SHP77 treated with DMSO at 0.1 percent for 48 hours (cell line): ENCODE measurements around the gene TMEM108.
"Not testable (repeated sequence)": the region's sequence is repeated elsewhere in the genome, so short reads cannot be mapped to it uniquely, and the experiment has no call there.

Experiments used
- DNase-seq: peaks from one replicate; lab custom pipeline; 2025; lab: John Stamatoyannopoulos, UW

Gene TMEM108

DNA sequence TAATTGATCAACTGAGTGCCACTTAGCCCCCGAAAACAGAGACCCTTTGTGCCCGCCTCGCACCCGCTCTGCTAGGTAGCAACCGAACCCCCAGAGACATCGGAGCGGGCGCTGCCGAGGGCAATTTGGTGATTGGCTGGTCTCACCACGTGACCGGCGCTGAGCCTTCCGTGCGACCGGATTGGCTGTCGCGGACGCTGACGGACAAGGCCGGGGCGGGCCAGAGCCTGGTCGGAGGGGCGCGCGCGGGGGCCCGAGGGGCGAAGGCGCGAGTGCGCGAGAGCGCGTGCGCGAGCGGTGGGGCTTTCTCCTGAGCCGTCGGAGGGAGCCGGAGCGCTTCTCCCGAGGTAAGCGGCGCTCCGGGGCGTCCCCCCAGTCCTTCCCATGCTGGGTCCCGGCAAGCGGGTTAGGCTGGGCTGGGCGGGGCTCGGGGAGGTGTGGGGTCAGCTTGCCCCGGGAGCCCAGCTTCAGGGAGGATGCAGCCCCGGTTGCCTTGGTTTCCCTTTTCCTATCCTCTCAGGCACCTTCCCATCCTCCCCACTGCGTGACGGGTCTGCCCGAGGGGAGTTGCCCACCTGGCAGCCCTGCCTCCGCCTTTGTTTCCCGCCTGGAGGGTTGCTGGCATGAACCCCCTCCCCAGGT, at the start of gene TMEM108:
Gene TMEM108 (plus strand): TSS at position 303 of the 642 bp plus-strand sequence.
- DNase-seq = peak; percentile 47

DNA sequence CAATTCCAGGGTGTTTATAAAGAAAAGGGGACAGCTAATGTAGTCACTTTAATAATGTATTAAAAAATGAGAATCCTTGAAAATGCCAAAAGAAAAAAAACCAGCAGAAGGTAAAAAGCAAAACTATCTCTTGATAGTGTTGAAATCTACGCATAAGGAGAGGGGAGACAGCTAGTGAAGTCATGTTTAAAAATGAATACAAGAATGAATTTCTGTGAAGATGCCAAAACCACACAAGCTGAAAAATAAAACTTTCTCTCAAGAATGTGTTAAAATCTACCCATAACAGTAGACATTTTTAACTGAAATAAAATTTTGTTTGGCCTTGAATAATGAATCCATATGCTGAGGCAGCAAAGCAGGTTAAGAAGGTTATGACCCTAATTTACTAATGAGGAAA, 42.2 kb upstream of the TMEM108 start:
- DNase-seq = no peak

DNA sequence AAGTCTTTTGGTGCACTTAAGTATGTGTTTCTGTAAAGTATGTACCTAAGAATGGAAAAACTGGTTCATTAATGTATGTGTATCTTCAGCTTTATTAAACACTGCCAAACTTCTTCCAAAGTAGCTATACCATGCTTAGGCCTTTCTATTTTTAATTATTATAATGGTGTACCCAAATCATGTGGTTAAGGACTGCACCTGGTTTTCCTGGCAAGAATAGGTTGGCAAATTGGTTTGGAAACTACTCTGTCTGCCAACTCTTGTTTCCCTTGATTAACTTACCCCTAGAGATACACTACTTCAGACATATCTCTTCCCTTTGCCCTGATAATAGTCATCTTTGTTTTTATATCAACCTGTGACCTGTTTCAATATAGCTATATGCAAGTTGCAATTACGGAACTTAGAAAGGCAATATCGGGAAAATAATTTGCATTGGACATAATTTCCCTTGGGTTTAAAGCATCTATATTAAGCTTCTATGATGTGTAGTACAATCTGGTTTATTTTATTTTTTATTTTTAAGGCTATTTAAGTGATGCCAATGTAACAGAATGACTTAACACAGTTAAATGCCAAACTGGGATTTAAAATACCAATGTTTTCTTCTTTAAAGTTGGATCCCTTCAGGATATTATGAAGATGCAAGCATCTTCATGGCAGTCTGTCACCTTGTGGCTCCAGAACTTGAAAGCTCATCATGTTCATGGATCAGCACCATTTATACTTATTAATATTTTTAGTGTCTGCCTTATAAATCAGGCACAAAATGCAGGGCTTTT, 40.6 kb upstream of the TMEM108 start:
- no peak for DNase-seq

DNA sequence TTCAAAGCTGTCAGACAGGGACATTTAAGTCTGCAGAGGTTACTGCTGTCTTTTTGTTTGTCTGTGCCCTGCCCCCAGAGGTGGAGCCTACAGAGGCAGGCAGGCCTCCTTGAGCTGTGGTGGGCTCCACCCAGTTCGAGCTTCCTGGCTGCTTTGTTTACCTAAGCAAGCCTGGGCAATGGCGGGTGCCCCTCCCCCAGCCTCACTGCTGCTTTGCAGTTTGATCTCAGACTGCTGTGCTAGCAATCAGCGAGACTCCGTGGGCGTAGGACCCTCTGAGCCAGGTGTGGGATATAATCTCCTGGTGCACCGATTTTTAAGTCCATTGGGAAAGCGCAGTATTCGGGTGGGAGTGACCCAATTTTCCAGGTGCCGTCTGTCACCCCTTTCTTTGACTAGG, 33.2 kb upstream of the TMEM108 start:
- not testable (repeated sequence) for DNase-seq

DNA sequence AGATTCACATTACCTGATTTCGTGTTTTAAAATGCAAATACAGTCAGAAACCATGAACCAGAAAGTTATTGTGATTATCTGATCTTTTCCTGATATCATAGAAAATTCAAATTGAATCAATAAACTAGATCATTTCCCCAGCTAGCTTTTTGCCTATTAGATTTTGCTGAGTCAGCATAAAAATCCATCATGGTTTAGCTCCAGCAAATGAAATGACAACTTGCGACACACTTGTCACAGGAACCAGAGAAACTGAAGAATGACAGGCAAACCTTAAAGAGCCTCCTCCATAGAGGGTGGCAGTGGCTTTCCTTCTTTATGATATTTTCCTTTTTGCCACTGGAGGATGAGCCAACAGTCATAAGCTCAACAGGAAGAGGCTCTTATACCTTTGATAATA, 30.6 kb upstream of the TMEM108 start:
- no peak for DNase-seq

DNA sequence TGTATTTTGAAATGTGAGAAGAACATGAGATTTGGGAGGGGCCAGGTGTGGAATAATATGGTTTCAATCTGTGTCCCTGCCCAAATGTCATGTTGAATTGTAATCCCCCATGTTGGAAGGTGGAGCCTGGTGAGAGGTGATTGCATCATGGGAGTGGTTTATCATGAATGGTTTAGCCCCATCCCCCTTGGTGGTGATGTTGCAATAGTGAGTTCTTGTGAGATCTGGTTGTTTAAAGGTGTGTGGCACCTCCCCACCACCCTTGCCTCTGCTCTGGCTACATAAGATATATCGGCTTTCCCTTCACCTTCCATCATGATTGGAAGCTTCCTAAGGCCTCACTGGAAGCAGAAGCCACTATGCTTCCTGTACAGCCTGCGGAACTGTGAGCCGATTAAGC, 23.9 kb upstream of the TMEM108 start:
- no peak for DNase-seq

DNA sequence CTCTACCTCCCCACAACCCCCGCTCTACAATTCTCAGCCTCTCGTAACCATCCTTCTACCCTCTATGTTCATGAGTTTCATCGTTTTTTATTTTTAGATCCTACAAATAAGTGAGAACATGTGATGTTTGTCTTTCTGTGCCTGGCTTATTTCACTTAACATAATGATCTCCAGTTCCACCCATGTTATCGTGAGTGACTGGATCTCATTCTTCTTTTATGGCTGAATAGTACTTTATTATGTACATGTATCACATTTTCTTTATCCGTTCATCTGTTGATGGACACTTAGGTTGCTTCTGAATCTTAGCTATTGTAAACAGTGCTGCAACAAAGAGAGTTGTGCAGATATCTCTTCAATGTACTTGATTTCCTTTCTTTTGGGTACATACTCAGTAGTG, 22.6 kb upstream of the TMEM108 start:
- not testable (repeated sequence) for DNase-seq

DNA sequence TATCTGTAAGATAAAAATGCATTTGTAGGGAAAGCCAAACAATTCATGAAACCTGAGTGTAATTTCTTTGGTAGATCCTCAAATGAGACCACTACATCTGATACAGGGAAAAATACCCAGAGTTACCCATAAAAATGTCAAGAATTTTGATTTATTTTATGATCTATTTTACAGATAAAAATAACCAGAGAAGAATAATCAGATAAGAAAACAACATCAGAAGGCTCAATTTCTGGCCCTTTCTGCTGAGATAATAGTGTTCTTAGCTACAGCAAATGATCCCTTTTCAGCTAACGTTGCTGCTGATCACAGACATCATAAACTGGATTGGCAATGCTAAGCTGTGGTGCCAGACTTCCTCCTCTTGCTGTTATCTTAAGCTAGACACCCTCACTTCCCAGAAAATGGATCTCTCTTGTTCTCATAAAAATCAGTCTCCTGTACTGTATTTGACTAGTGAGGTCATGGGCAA, 21.3 kb upstream of the TMEM108 start:
- DNase-seq = no peak

DNA sequence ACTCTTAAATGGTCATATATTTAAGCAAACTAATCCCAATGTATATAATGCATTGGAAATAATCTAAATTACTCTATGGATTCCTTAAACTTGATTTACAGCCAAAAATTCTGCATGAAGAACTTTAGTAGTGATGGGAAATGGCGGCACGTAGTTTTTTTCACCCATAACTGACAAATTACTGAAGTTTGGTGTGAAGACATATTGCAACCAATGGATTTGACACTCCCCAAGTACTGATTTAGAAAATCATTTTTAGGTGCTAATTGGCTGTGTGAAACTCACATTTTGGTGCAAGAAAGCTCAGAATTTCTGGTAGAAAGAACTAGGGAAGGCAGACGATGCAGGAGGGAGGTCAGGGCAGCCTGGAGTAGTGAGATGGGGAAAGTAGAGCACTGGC, 19.3 kb upstream of the TMEM108 start:
- DNase-seq = no peak

DNA sequence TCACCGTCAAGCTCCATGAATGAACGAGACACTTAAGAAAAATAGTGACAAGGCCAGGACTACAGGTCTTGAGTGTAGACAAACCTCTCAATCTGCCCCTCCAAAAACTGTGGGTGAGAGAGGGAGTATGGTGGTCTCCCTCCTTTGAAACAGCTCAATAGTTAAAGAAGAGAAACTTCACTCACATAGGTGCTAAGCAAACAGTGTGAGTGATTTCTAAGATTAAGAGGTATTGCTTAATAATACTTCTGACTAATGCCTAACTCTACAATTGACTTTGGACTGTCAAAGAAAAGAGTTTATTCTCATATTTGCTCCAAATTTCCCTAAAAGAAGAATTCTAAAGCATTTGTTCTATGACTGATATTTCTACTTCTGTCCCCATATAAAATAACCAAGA, 17.0 kb upstream of the TMEM108 start:
- DNase-seq = no peak

DNA sequence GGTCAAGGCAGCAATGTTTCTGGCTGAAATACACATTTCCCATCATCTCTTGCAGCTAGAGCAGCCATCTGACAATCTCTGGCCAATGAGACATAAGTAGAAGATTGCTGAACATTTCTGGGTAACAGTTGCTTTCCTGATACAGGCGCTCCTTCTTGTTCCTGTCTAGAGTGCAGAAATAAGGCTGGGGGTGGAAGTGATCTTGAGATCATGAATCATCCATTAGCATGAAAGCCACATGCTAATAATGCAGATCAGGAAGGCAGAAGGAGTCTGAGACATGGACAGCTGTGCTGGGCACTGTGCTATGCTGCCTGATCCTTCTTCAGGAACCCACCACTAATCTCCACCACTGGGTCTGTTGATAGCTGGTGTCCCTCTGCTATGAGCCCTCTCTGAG, 14.8 kb upstream of the TMEM108 start:
- DNase-seq = no peak

DNA sequence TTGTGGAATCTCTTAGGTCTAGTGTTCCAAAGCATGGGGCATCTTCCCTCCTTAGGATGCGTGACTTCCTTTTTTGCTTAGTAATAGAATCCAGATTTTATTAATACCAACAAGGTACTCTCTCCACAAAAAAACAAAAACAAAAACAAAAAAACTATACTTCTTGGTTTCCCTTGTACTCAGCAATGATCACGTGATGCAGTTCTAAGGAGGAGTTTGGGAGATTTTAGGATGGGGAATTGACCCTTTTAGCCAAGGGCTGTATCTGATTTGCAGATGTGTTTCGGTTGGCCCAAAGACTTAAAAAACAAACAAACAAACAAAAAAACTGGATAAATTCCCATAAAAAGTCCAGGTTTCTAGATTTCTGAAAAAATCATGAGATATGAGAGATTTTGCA, 12.6 kb upstream of the TMEM108 start:
- no peak for DNase-seq

DNA sequence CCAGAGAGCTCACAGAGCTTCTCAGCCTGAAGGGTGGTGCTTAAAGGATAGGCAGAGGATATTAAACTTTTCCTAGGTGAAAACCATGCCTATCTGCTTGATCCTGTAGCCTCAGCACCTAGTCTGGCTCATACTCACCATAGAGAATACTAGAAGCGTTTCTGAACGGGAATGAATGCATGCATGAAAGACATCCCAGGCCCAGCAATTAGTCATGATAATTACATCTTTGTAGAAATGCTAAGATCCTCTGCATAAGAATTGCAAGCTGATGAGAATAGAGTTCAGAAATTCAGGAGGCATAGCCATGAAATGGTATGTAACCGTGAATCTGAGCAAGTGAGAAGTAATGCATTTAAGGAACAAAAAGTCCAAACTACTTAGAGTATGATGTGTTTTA, 5.9 kb upstream of the TMEM108 start:
- no peak for DNase-seq

DNA sequence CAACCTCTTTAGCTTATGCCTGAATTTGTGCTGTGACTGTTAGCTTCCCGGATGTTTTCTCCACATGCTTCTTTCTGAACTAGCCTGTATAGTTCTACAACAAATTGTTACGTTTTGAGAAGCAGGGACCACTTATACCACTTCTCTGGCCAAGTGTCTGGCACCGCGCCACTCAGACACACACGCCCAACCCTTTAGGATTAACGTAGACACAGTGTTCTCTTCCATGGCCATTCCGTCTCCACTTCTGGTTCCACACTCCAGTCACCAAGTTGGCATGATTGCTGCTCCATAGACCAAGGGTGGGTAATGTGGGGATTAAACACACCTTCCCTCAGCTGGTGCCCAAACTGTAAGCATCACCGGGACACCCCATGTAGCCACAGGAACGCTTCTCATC, 755 bp upstream of the TMEM108 start:
- no peak for DNase-seq

DNA sequence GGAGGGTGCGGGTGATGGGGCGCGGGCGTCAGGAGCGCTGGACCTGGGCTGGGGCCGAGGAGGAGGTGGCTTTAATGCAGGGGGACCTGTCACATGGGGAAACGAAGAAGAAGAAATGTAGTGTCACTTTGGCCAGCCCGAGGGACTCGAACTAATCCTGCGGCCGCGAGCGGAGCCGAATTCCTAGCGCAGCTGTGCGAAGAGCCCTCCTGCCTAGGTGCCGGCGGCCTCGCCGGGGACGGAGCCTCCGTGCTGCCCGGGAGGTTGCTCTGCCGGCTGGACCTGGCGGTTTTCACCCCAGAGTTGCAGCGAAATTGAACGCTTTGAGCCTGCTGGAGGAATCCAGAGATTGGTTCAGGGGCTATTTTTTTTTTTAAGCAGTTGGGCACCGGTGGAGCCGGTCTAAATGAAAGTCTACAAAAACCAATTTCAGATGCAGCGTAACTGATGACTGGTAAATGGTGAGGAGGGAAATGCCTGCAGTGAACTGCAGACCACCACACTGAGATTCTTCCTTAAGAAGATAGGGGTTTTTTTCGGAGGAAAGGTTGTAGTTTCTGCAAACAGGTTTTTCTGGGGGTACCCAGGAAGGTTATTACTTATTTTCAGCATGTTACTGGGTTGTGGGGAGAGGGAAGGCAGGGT, 662 bp downstream of the TMEM108 start:
- DNase-seq = no peak

DNA sequence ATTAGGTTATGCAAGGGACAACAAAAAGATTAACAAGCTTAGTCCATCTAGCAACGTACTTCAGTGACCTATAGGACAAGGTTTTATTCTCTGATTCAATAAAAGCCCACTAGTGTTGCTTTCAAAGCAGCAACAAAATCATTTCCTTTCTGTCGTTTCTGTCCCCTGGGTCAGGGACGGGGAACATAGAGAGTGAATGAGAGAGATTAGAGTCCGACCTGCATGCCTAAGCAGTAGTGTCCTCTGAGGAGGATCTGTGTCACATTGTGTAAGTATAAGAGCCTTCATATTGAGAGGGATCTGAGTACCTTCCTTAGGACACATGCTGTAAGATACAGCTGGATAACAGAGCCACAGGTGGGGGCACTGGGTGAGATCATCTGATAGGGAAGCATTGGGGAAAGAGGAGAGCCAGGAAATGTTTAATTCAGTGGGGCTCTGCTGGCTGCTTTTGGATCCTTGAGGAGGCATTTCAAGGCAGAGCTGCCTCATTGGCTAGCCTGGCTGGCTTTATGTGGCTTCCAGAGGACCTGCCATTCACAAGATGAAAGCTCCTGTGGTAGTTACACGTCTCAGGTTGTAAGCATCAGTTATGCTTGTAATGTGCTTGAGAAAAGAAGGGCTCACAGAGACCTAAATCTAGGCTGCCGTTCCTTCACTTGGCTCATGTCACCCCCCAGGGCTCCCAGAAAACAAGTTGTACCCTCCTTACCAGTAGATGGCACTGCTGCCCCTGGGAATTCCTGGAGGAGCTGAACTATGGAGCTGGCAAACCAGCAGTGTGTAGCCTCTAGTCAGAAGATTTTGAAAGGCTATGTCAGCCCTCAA, 2.7 kb downstream of the TMEM108 start:
- DNase-seq = peak; percentile 34

DNA sequence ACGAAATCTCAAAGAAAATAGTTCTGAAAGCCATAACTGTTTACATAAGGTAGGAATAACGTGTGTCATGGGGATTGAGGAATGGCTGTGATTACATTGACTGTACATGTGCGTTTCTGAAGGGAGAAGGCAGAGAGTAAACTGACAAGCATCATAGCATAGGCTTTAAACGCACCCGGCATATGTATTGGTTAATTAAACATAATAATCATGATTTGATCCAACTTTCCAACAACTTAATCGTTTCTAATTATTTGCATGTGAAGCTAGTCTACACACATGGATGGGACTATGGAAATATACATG, 3.3 kb downstream of the TMEM108 start:
- DNase-seq = no peak

DNA sequence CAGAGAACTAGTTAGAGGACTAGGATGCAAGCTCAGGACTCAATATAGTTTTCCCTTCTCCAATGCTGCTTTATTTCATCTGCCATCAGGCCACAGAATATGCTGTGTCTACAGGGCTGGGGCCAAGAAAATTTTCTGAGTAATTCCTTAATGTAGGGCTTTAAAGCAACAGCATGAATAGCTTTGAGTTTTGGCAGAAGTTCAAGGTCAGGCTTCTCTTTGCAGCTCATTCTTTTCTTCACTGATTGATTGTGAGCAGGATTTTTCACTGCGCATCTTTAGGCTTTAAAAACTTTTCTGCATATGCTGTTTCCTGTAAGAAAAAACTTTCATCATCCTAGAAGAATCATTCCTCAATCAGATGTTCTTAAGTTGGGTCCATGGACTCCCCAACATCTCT, 4.6 kb downstream of the TMEM108 start:
- DNase-seq = no peak

DNA sequence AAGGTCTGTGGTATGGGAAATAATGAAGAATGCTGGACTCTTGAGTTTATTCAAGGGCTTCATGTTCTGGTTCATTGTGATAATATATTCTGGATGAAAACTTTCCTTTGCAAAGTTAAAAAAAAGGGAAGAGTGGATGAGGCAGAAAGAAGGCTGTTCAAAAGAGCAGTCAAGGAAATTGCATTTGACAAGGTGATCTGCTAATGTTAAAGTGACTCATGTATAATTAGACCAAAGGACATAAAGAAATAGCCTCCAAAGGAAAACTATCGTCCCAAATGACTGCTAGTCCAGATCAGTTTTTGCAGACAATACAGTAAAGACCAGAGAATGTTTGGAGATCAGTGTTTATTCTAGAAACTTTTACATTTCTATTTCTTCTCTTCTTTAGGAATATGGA, 9.8 kb downstream of the TMEM108 start:
- DNase-seq = no peak

DNA sequence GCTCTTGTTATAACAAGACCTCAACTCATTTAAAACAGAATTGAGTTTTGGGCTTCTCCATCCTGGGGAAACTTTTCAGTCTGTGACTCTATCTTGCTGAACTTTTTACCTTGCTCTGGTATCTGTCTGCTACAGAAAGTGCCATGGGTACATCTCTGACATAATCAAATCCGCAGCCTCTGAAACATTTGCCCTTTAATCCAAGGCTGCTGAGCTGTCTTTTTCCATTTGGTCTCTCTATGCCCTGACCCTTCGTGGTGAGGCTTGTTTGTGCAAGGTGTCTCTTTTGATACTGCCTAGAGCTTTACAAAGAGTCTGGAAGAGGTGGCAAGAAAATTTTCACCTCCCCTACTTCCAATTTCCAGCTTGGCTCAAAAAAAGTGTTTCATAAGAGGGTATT, 11.3 kb downstream of the TMEM108 start:
- DNase-seq = no peak

DNA sequence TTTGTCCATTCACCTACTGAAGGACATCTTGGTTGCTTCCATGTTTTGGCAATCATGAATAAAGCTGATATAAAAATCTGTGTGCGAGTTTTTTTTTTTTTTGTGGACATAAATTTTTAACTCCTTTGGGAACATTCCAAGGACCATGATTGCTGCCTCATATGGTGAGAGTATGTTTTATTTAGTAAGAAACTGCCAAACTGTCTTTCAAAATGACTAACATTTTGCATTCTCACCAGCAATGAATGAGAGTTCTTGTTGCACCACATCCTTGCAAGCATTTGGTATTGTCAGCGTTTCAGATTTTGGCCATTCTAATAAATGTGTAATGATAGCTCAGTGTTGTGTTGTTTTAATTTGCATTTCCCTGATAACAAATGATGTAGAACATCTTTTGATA, 12.7 kb downstream of the TMEM108 start:
- no peak for DNase-seq

DNA sequence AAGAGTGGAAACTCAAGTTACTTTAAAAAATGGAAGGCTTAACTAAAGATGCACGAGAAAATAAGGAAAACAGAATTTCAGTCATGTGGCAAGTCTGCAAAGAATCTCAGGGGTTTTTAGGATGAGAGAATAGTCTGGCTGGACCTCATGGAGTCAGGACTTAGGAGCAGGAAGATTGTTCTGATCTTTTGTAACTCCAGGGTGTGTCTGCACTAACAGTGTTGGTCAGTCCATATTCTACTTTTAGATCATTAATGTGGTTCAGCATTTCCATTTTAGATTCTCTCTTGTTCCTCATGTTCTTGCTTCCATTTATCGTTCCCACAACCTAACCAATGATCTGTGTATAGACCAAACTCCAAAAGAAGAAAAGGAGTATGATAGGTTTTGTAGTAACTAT, 15.3 kb downstream of the TMEM108 start:
- DNase-seq = no peak

DNA sequence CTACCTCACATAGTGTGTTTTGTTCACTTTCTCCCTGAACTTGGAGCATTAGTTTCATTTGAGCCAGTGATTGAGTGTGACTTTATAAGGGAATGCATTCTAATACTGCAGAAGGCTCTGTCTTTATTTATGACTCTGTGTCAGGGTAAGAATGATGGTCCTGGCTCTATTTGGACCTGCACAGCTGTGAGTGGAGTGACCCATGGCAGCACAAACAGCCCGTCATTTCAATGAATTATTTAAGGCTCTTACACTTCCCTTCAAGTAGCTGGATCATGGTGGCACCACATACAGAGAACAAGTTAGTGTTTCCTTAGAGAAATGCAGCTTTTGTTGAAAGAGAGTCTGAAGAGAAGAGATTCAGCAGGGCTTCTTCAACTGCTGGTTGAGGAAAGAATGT, 16.4 kb downstream of the TMEM108 start:
- no peak for DNase-seq
